CD14-positive monocyte (primary cell): ENCODE measurements around the gene NRXN3. TPM values are rescaled to one million over a fixed set of nuclear protein-coding genes. Genes with fewer than 3 reads are reported as not detected.

Experiments used
- DNase-seq, 3 donors: peaks; one replicate each; pipeline ENCODE4 v3.0.0-alpha.2; 2011 to 2022
- H2AFZ ChIP-seq: 2 replicates; pipeline ENCODE4 v1.6.0; 2012; ENCODE audit warnings: mild to moderate bottlenecking, low read depth, low read length, inconsistent platforms; ENCODE audit not compliant: insufficient read depth, poor library complexity, severe bottlenecking
- H3K27ac ChIP-seq, 2 donors: 1 replicate in 1 of 2; 2 replicates in 1 of 2; pipeline ENCODE4 v1.5.1; 2012 to 2013; ENCODE audit warnings: low read length in 2 of 2, control low read depth in 1 of 2, inconsistent platforms in 1 of 2, low read depth in 1 of 2, mild to moderate bottlenecking in 1 of 2
- H3K27me3 ChIP-seq, 2 donors: one replicate each; pipeline versions ENCODE4 v1.6.0 to v1.6.1; 2011 to 2013; ENCODE audit warnings: low read length in 2 of 2; ENCODE audit not compliant: control insufficient read depth in 2 of 2, insufficient read depth in 2 of 2
- H3K36me3 ChIP-seq, 2 donors: replicated peaks in 1 of 2; 1 replicate in 1 of 2; 2 replicates in 1 of 2; pipeline versions ENCODE4 v1.5.1 to v1.6.1; 2012 to 2013; ENCODE audit warnings: low read length in 2 of 2, control low read depth in 1 of 2, inconsistent platforms in 1 of 2, mild to moderate bottlenecking in 1 of 2; ENCODE audit not compliant: insufficient read depth in 2 of 2, control insufficient read depth in 1 of 2
- H3K4me1 ChIP-seq, 2 donors: 1 replicate in 1 of 2; 2 replicates in 1 of 2; pipeline versions ENCODE4 v1.5.1 to v1.6.1; 2012 to 2013; ENCODE audit warnings: low read length in 2 of 2, control low read depth in 1 of 2, inconsistent platforms in 1 of 2, mild to moderate bottlenecking in 1 of 2, moderate library complexity in 1 of 2; ENCODE audit not compliant: insufficient read depth in 2 of 2, control insufficient read depth in 1 of 2
- H3K4me2 ChIP-seq: replicated peaks from 2 replicates; pipeline ENCODE3; 2012; ENCODE audit warnings: low read length, moderate library complexity, mild to moderate bottlenecking; ENCODE audit not compliant: poor library complexity, severe bottlenecking; ENCODE audit errors: extremely low read depth
- H3K4me3 ChIP-seq, 3 experiments: fragments of 200-600 bp in 1 of 3; sonication (generic) in 1 of 3; replicated peaks in 1 of 3; 1 replicate in 2 of 3; 2 replicates in 1 of 3; pipeline ENCODE4 v1.5.1; 2011 to 2013; ENCODE audit warnings: low read length in 3 of 3, mild to moderate bottlenecking in 3 of 3, control low read depth in 2 of 3, low read depth in 2 of 3, inconsistent platforms in 1 of 3, moderate library complexity in 1 of 3
- H3K79me2 ChIP-seq: 2 replicates; pipeline ENCODE4 v1.6.0; 2012; ENCODE audit warnings: mild to moderate bottlenecking, control low read depth, inconsistent platforms, low read length, moderate library complexity; ENCODE audit not compliant: insufficient read depth
- H3K9ac ChIP-seq: 2 replicates; pipeline ENCODE4 v1.6.0; 2017; ENCODE audit warnings: low read length, mild to moderate bottlenecking; ENCODE audit not compliant: insufficient read depth, poor library complexity, severe bottlenecking
- H3K9me3 ChIP-seq, 2 donors: replicated peaks in 1 of 2; 1 replicate in 1 of 2; 2 replicates in 1 of 2; pipeline versions ENCODE4 v1.5.1 to v1.6.1; 2012 to 2013; ENCODE audit warnings: low read length in 2 of 2, control low read depth in 1 of 2; ENCODE audit not compliant: control insufficient read depth in 1 of 2, insufficient read depth in 1 of 2
- H4K20me1 ChIP-seq: 2 replicates; pipeline ENCODE4 v1.6.0; 2012; ENCODE audit warnings: mild to moderate bottlenecking, low read length, control low read depth, moderate library complexity; ENCODE audit not compliant: insufficient read depth
- H3K27ac Mint-ChIP-seq, 7 donors: one replicate each; pipeline ENCODE4 v1.8.0; 2020; ENCODE audit warnings: mild to moderate bottlenecking in 7 of 7, mixed read lengths in 7 of 7, moderate library complexity in 6 of 7, inconsistent platforms in 2 of 7
- H3K27me3 Mint-ChIP-seq, 3 donors: one replicate each; pipeline ENCODE4 v1.8.0; 2021 to 2022; ENCODE audit warnings: low read depth in 3 of 3, mild to moderate bottlenecking in 3 of 3, mixed read lengths in 3 of 3, moderate library complexity in 3 of 3, inconsistent platforms in 1 of 3
- H3K36me3 Mint-ChIP-seq, 2 donors: one replicate each; pipeline ENCODE4 v1.8.0; 2020; ENCODE audit warnings: mixed read lengths in 2 of 2, inconsistent platforms in 1 of 2, mild to moderate bottlenecking in 1 of 2
- H3K4me1 Mint-ChIP-seq: one replicate; pipeline ENCODE4 v1.8.0; 2020; ENCODE audit warnings: mild to moderate bottlenecking, mixed read lengths
- H3K4me3 Mint-ChIP-seq, 2 donors: one replicate each; pipeline ENCODE4 v1.8.0; 2020; ENCODE audit warnings: mild to moderate bottlenecking in 2 of 2, mixed read lengths in 2 of 2, moderate library complexity in 1 of 2
- H3K9me3 Mint-ChIP-seq, 7 donors: one replicate each; pipeline ENCODE4 v1.8.0; 2020 to 2022; ENCODE audit warnings: mixed read lengths in 7 of 7, mild to moderate bottlenecking in 6 of 7, moderate library complexity in 6 of 7, inconsistent platforms in 2 of 7
- CTCF ChIP-seq: fragments of 200-600 bp; IDR thresholded peaks from one replicate; pipeline ENCODE4 v1.8.0; 2022; ENCODE audit warnings: antibody characterized with exemption, mild to moderate bottlenecking
- WGBS: methylation state at CpG from one replicate; pipeline ENCODE4 v1.1.5; 2013; ENCODE audit warnings: missing lambda C conversion rate; ENCODE audit not compliant: insufficient coverage; 5-methylcytosine and 5-hydroxymethylcytosine counted together
- intact Hi-C, 2 donors: fragments of 100-400 bp; cut with micrococcal nuclease; formaldehyde crosslinking; loops; one replicate each; pipeline versions ENCODE4 v1.15.0 to v1.15.1; 2023
- polyA plus RNA-seq, 3 donors: library from polyadenylated mRNA; depleted of rRNA in 1 of 3; unstranded in 2 of 3; stranded (reverse) in 1 of 3; fragments of 300-500 nt in 2 of 3; fragments of >200 nt in 1 of 3; fragmentation: Illumina TruSeq in 2 of 3; gene quantifications; 1 replicate in 2 of 3; 2 replicates in 1 of 3; pipeline ENCODE4 v1.2.3, GENCODE V29; 2012 to 2021

The NRXN3 gene
- polyA plus RNA-seq, 3 donors: not detected

GRCh38 chr14:79304279-79304678 is 1134.1 kb downstream of the NRXN3 start:
- Histone ChIP-seq H3K4me3 (no peak overlapping the region), H4K20me1 (no peaks in the 10 kb centered on the region), H3K9ac (no peak overlapping the region), H3K27ac (no peak overlapping the region), H3K27me3 (no peaks in the 10 kb centered on the region), H3K4me1 (no peaks in the 10 kb centered on the region), H3K79me2 (no peaks in the 10 kb centered on the region), H2AFZ (no peak overlapping the region), H3K36me3 (no peaks in the 10 kb centered on the region), H3K4me2 (no peak overlapping the region), H3K9me3 (no peaks in the 10 kb centered on the region)
- peaks cover 0 to 4% (median 1%) of the 10 kb centered on the region in 3 donors for H3K27me3 Mint-ChIP-seq
- intact Hi-C loops: no loop called here
- no peak for DNase-seq
- no peaks in the 10 kb centered on the region for H3K4me1 Mint-ChIP-seq
- no peaks in the 10 kb centered on the region for H3K36me3 Mint-ChIP-seq
- no peak overlapping the region for H3K27ac Mint-ChIP-seq
- TF ChIP-seq CTCF: no peak
- H3K4me3 Mint-ChIP-seq: no peak overlapping the region
- peaks cover 0 to 5% (median 0%) of the 10 kb centered on the region in 7 donors for H3K9me3 Mint-ChIP-seq

DNA sequence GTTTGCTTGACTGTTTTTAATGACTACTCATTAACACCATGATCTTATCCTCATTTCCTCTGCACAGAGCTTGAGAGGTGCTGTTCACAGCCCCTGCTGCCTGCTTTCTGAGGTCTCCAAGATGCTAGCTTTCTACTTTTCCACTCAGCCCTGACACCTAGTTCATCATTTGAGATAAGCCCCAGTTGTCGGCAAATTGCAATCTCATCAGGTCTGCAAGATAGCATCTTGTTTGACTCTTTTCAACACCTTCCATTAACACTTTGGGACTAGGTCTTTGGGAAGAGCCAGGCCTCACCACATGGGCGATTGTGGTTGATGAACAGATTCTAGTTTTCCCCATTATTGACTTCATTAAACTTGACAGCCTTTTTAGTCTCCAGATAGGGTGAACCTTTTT is 1136.4 kb downstream of the NRXN3 start:
- Histone ChIP-seq H3K9ac (no peak overlapping the region), H3K36me3 (no peaks in the 10 kb centered on the region), H3K4me1 (no peaks in the 10 kb centered on the region), H3K4me2 (no peak overlapping the region), H3K79me2 (no peaks in the 10 kb centered on the region), H3K4me3 (no peak overlapping the region), H2AFZ (no peak overlapping the region), H3K27me3 (no peaks in the 10 kb centered on the region), H4K20me1 (no peaks in the 10 kb centered on the region), H3K27ac (no peak overlapping the region), H3K9me3 (no peaks in the 10 kb centered on the region)
- no peaks in the 10 kb centered on the region for H3K36me3 Mint-ChIP-seq
- H3K4me1 Mint-ChIP-seq: no peaks in the 10 kb centered on the region
- H3K27ac Mint-ChIP-seq: no peak overlapping the region
- peaks cover 0 to 1% (median 1%) of the 10 kb centered on the region in 3 donors for H3K27me3 Mint-ChIP-seq
- intact Hi-C loops: no loop called here
- no peak for TF ChIP-seq CTCF
- DNase-seq: no peak
- no peak overlapping the region for H3K4me3 Mint-ChIP-seq
- H3K9me3 Mint-ChIP-seq: peaks cover 0 to 5% (median 0%) of the 10 kb centered on the region in 7 donors
- no CpG with 5 or more reads among the region's 2 CpGs for WGBS
